NB4 (cell line): ENCODE measurements around the gene STK36.
"Not testable (repeated sequence)": the region's sequence is repeated elsewhere in the genome, so short reads cannot be mapped to it uniquely, and the experiment has no call there.

Experiments used
- DNase-seq: peaks from one replicate; pipeline ENCODE4 v3.0.0; 2010; ENCODE audit warnings: low read depth
- H3K4me3 ChIP-seq: one replicate; pipeline ENCODE4 v1.5.1; 2011; ENCODE audit warnings: mild to moderate bottlenecking, low read depth, low read length, moderate library complexity
- MYC ChIP-seq: IDR thresholded peaks from 2 replicates; pipeline ENCODE4 v1.6.1; 2011; ENCODE audit warnings: low read depth, low read length
- POLR2A ChIP-seq: IDR thresholded peaks from 2 replicates; pipeline ENCODE4 v1.6.1; 2011; ENCODE audit warnings: mild to moderate bottlenecking; ENCODE audit not compliant: insufficient read length; ENCODE audit errors: extremely low read depth
- TF ChIP-seq, protein P1 (sequence below): IDR thresholded peaks from 2 replicates; pipeline ENCODE4 v1.6.1; 2011; ENCODE audit warnings: low read depth, low read length
- TF ChIP-seq, protein P2 (sequence below): IDR thresholded peaks from one replicate; pipeline ENCODE4 v1.5.1; 2012; ENCODE audit warnings: low read depth, low read length

Gene STK36

DNA sequence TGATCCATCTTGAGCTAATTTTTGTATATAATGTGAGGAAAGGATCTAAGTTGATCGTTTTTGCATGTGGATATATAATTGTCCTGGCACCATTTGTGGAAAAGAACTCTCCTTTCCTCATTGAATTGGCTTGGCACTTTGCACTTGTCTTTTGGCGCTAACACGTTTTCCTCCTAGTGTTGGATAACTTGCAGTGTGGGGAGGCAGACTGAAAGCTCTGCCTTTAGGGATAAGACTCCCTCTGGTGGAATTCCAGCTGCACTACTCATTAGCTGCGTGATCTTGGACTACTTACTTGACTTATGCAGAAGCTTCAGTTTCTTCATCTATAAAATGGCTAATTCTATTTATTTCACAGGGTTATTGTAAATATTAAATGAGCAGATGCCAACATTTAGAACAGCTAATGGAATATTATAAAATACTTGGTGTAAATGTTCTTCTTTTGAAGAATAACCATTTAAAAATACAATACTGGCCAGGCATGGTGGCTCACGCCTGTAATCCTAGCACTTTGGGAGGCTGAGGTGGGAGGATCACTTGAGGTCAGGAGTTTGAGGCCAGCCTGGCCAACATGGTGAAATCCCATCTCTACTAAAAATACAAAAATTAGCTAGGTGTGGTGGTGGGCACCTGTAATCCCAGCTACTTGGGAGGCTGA, 15.6 kb downstream of the STK36 start:
- peak; percentile 81 for DNase-seq
- TF ChIP-seq, protein P1, sequence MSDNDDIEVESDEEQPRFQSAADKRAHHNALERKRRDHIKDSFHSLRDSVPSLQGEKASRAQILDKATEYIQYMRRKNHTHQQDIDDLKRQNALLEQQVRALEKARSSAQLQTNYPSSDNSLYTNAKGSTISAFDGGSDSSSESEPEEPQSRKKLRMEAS: 0 out of 2 replicates have a peak, but pooled peaks have one; percentile 4
- TF ChIP-seq, protein P2, sequence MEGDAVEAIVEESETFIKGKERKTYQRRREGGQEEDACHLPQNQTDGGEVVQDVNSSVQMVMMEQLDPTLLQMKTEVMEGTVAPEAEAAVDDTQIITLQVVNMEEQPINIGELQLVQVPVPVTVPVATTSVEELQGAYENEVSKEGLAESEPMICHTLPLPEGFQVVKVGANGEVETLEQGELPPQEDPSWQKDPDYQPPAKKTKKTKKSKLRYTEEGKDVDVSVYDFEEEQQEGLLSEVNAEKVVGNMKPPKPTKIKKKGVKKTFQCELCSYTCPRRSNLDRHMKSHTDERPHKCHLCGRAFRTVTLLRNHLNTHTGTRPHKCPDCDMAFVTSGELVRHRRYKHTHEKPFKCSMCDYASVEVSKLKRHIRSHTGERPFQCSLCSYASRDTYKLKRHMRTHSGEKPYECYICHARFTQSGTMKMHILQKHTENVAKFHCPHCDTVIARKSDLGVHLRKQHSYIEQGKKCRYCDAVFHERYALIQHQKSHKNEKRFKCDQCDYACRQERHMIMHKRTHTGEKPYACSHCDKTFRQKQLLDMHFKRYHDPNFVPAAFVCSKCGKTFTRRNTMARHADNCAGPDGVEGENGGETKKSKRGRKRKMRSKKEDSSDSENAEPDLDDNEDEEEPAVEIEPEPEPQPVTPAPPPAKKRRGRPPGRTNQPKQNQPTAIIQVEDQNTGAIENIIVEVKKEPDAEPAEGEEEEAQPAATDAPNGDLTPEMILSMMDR: peak; percentile 95
- not testable (repeated sequence) for H3K4me3 ChIP-seq

DNA sequence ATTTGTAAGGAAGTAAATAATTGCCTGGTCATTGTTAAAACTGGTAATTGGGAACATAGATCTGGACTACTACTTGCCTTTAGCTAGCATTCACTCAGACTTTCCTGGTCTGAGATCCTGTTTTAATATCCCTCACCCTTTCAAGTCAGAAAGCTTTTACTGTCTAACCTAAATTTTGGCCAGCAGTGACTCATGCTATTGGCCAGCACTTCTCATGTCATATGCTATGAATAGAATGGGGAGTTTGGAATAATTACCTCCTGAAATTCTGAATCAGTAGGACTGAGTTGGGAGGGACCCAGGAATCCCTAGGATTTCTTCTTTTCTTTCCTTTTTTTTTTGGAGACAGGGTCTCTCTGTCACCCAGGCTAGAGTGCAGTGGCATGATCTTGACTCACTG, 19.3 kb downstream of the STK36 start:
- TF ChIP-seq, protein P2: no peak
- TF ChIP-seq POLR2A: no peak
- no peak for TF ChIP-seq MYC
- TF ChIP-seq, protein P1: no peak
- no peak for DNase-seq
- H3K4me3 ChIP-seq: no peak overlapping the region

DNA sequence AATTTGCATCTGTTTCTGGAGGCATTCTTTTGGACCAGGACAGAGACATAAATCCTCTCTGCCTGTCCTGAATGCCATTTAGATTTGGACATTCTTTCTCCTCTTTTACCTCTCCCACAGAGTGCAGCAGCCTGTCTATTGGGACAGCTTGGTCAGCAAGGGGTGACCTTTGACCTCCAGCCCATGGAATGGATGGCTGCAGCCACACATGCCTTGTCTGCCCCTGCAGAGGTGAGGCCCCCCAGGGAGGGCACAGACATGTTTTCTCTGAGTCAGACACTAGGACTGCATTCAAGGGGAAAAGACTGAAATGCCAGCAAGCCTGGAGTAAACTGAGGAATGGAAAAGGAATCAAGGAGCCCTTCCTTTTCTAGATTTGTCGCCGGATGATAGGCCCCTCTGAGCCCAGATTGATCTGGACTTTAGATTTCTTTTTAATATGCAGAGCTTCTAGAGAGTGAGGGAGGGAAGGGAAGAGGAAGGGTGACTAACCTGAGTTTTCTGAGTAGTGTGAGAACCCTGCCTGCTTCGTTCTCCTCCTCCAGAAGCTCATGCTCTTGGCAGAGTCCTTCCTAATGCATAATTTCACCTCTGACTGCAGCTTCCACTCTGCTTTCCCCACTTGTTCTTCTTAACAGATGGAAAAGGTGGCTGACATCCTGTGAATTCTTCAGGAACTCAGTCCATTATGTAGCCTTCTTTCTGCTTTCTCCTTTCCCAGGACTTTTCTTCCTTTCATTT, 22.7 kb downstream of the STK36 start:
- no peak for TF ChIP-seq POLR2A
- TF ChIP-seq, protein P2: no peak
- TF ChIP-seq, protein P1: no peak
- no peak for TF ChIP-seq MYC
- DNase-seq: no peak
- no peak overlapping the region for H3K4me3 ChIP-seq

DNA sequence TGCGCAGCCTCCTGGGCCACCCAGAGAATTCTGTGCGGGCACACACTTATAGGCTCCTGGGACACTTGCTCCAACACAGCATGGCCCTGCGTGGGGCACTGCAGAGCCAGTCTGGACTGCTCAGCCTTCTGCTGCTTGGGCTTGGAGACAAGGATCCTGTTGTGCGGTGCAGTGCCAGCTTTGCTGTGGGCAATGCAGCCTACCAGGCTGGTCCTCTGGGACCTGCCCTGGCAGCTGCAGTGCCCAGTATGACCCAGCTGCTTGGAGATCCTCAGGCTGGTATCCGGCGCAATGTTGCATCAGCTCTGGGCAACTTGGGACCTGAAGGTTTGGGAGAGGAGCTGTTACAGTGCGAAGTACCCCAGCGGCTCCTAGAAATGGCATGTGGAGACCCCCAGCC, 27.0 kb downstream of the STK36 start:
- TF ChIP-seq, protein P2: no peak
- no peak for DNase-seq
- H3K4me3 ChIP-seq: no peak overlapping the region

DNA sequence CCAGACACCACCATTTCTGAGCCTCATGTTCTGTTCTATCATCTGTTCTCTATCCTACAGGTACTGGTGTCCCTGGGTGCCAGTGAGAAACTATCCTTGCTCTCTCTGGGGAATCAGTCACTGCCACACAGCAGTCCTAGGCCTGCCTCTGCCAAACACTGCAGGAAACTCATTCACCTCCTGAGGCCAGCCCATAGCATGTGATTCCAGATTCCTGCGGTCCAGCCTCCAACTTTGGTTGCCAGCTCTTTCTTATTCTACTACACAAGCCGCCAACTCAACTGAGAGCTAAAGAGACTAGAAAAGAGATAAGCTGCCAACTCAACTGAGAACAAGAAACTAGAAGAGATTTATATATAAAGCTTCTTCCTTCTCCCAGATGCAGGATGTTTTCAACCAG, 29.9 kb downstream of the STK36 start:
- TF ChIP-seq, protein P2: no peak
- TF ChIP-seq POLR2A (no peak), MYC (no peak)
- TF ChIP-seq, protein P1: no peak
- DNase-seq: no peak
- H3K4me3 ChIP-seq: no peak overlapping the region

DNA sequence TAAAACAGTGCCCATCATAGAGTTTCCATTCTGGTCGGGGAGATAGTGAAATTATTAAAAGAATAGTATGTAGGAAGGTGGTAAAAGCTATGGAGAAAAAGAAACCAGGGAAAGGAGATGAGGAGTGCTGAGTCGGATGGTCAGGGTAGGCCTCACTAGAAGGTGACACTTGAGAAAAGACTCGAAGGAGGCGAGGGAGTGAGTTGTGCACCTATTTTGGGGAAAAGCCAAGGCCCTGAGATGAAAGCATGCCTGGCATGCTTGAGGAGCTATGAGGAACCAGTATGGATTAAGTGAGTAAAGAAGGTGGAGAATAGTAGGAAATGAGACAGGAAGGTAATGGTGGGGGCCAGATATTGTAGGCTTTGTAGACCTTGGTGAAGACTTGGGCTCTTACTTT, 31.5 kb downstream of the STK36 start:
- H3K4me3 ChIP-seq: no peak overlapping the region
- TF ChIP-seq, protein P1: no peak
- no peak for DNase-seq
